Glomerular visceral epithelial cell (primary cell): ENCODE results near the gene PTGES2.
A peak's percentile ranks its signal among the peaks of the same experiment; 100 is the strongest.
"Not testable (repeated sequence)": the region's sequence is repeated elsewhere in the genome, so short reads cannot be mapped to it uniquely, and the experiment has no call there.

Experiments
- DNase-seq: peaks from one replicate; pipeline ENCODE4 v3.0.0-alpha.2; 2016; ENCODE audit errors: extremely low spot score

PTGES2 gene

GRCh38 chr9:128118971-128119665 is 8.4 kb downstream of the PTGES2 start:
- DNase-seq, result no peak

- DNase-seq, result no peak
These were observed 9.1 kb downstream of the PTGES2 start for GRCh38 chr9:128118472-128118857.

GRCh38 chr9:128117613-128118471 is 9.7 kb downstream of the PTGES2 start:
- DNase-seq, result peak; percentile 93

GRCh38 chr9:128116104-128117083 is 11.1 kb downstream of the PTGES2 start:
- no peak for DNase-seq

- DNase-seq, result no peak
These were observed 12.1 kb downstream of the PTGES2 start for GRCh38 chr9:128115187-128116103.

- no peak for DNase-seq
These were observed 13.0 kb downstream of the PTGES2 start for GRCh38 chr9:128114326-128115186.

GRCh38 chr9:128113526-128114325 is 13.8 kb downstream of the PTGES2 start:
- DNase-seq, result no peak

- not testable (repeated sequence) for DNase-seq
These were observed 15.8 kb downstream of the PTGES2 start for GRCh38 chr9:128111726-128112125.

- no peak for DNase-seq
These were observed 18.3 kb downstream of the PTGES2 start for GRCh38 chr9:128109050-128109709.

GRCh38 chr9:128108269-128109049 is 19.1 kb downstream of the PTGES2 start:
- no peak for DNase-seq

GRCh38 chr9:128107468-128108268 is 19.9 kb downstream of the PTGES2 start:
- DNase-seq, result no peak

GRCh38 chr9:128106940-128107467 is 20.5 kb downstream of the PTGES2 start:
- DNase-seq, result no peak

- DNase-seq, result no peak
These were observed 21.2 kb downstream of the PTGES2 start for GRCh38 chr9:128106181-128106939.

- DNase-seq, result no peak
These were observed 21.9 kb downstream of the PTGES2 start for GRCh38 chr9:128105538-128106175.

GRCh38 chr9:128104171-128104618 is 23.3 kb downstream of the PTGES2 start:
- peak; percentile 35 for DNase-seq
